Body of pancreas (tissue), 4 donors: ENCODE data around the gene LIF. TPM values are rescaled to one million over a fixed set of nuclear protein-coding genes. Genes with fewer than 3 reads are reported as not detected.

Source experiments
- ATAC-seq: fragments of 150-250 bp; one replicate; pipeline ENCODE4 v1.9.1; 2016
- DNase-seq, 4 donors: peaks; one replicate each; pipeline ENCODE4 v3.0.0-alpha.2; 2019
- H3K27ac ChIP-seq, 4 donors: fragments of 200-600 bp; sonication (generic); 1 replicate in 3 of 4; 2 replicates in 1 of 4; pipeline versions ENCODE4 v1.5.1 to v1.6.1; 2016 to 2019; ENCODE audit warnings: mild to moderate bottlenecking in 1 of 4, mixed read lengths in 1 of 4, moderate library complexity in 1 of 4
- H3K27me3 ChIP-seq, 2 donors: fragments of 200-600 bp; sonication (generic); one replicate each; pipeline ENCODE4 v1.6.0; 2016; ENCODE audit warnings: mild to moderate bottlenecking in 1 of 2
- H3K36me3 ChIP-seq, 2 donors: fragments of 200-600 bp; sonication (generic); replicated peaks in 1 of 2; 2 replicates each; pipeline ENCODE4 v1.5.1; 2016; ENCODE audit warnings: low read depth in 2 of 2; ENCODE audit not compliant: insufficient read depth in 1 of 2
- H3K4me1 ChIP-seq: fragments of 200-600 bp; sonication (generic); one replicate; pipeline ENCODE4 v1.6.0; 2016
- H3K4me3 ChIP-seq, 2 donors: fragments of 200-600 bp; sonication (generic); 1 replicate in 1 of 2; 2 replicates in 1 of 2; pipeline ENCODE4 v1.5.1; 2016 to 2019
- H3K9me3 ChIP-seq, 3 donors: fragments of 200-600 bp; sonication (generic); 1 replicate in 2 of 3; 2 replicates in 1 of 3; pipeline ENCODE4 v1.5.1; 2016
- CTCF ChIP-seq, 7 experiments: fragments of 450-650 bp in 4 of 7; fragments of 200-600 bp in 3 of 7; sonication (generic) in 3 of 7; IDR thresholded peaks; one replicate each; pipeline ENCODE4 v1.5.1; 2016 to 2019; ENCODE audit warnings: antibody characterized with exemption in 7 of 7
- POLR2A ChIP-seq, 3 donors: fragments of 450-650 bp; IDR thresholded peaks; one replicate each; pipeline ENCODE4 v1.6.1; 2016; ENCODE audit warnings: antibody characterized with exemption in 3 of 3, mild to moderate bottlenecking in 2 of 3
- WGBS, 2 donors: methylation state at CpG; one replicate each; pipeline ENCODE4 v1.1.5; 2017; 5-methylcytosine and 5-hydroxymethylcytosine counted together
- intact Hi-C: fragments of 100-400 bp; cut with DNase I; formaldehyde crosslinking; loops from one replicate; pipeline ENCODE4 v1.15.1; 2023
- total RNA-seq, 2 donors: library from RNA; depleted of rRNA; stranded (reverse); fragments of >200 nt; gene quantifications; one replicate each; pipeline ENCODE4 v1.1.0, GENCODE V29; 2016

LIF gene
- total RNA-seq, 2 donors from 2014 or later: 0.52 to 1.3 TPM

- Histone ChIP-seq H3K36me3 (no peaks in the 10 kb centered on the region), H3K27ac (peak overlapping the region in 2 of 4 donors; percentile 35 to 62), H3K27me3 (no peaks in the 10 kb centered on the region), H3K4me1 (peaks cover 5% of the 10 kb centered on the region), H3K4me3 (no peak overlapping the region), H3K9me3 (no peaks in the 10 kb centered on the region)
- TF ChIP-seq CTCF (IDR thresholded peaks at IDR 0.05) (no peak), POLR2A (IDR thresholded peaks at IDR 0.05) (peak in 2 of 3 donors; percentile 26 to 51)
- WGBS, 2 donors: 67 to 71% methylated on average over 2 to 20 of the region's 24 CpGs
- DNase-seq: peak in 1 of 4 donors; percentile 69
- intact Hi-C loops: no loop called here
- no peak for ATAC-seq
These were observed 19.4 kb upstream of the LIF start for GRCh38 chr22:30265823-30266444.

- H3K4me3 ChIP-seq: no peak overlapping the region
- whole genome bisulfite sequencing, 2 donors: 76% methylated on average over 8 of the region's 9 CpGs; no CpG with 5 or more reads in 1 of the 2 donors
- no peak for DNase-seq
- no peak overlapping the region for H3K27ac ChIP-seq
- H3K27me3 ChIP-seq: no peaks in the 10 kb centered on the region
- H3K9me3 ChIP-seq: no peaks in the 10 kb centered on the region
- no peak for ATAC-seq
- H3K4me1 ChIP-seq: peaks cover 5% of the 10 kb centered on the region
- no peaks in the 10 kb centered on the region for H3K36me3 ChIP-seq
- TF ChIP-seq CTCF (IDR thresholded peaks at IDR 0.05) (no peak), POLR2A (IDR thresholded peaks at IDR 0.05) (no peak)
- intact Hi-C loops: no loop called here
These were observed 18.7 kb upstream of the LIF start for GRCh38 chr22:30265131-30265720.

- Histone ChIP-seq H3K27me3 (no peaks in the 10 kb centered on the region), H3K36me3 (no peaks in the 10 kb centered on the region), H3K4me1 (peaks cover 5% of the 10 kb centered on the region), H3K9me3 (no peaks in the 10 kb centered on the region), H3K27ac (no peak overlapping the region), H3K4me3 (no peak overlapping the region)
- DNase-seq (no peak), ATAC-seq (no peak)
- WGBS, 2 donors: 83 to 90% methylated on average over 2 to 17 of the region's 17 CpGs
- TF ChIP-seq POLR2A (IDR thresholded peaks at IDR 0.05): no peak
- no peak for TF ChIP-seq CTCF (IDR thresholded peaks at IDR 0.05)
- intact Hi-C loops: no loop called here
These were observed 17.3 kb upstream of the LIF start for GRCh38 chr22:30263883-30264282.

- peaks cover 5% of the 10 kb centered on the region for H3K4me1 ChIP-seq
- H3K9me3 ChIP-seq: no peaks in the 10 kb centered on the region
- H3K27me3 ChIP-seq: no peaks in the 10 kb centered on the region
- TF ChIP-seq CTCF (IDR thresholded peaks at IDR 0.05): peak; percentile 90 to 98 (median 94)
- TF ChIP-seq POLR2A (IDR thresholded peaks at IDR 0.05): no peak
- intact Hi-C loops: no loop called here
- no peaks in the 10 kb centered on the region for H3K36me3 ChIP-seq
- no peak overlapping the region for H3K4me3 ChIP-seq
- DNase-seq (peak; percentile 73 to 78 (median 74)), ATAC-seq (peak; percentile 68)
- no peak overlapping the region for H3K27ac ChIP-seq
- WGBS, 2 donors: 12 to 32% methylated on average over 22 to 23 of the region's 27 CpGs
These were observed 16.6 kb upstream of the LIF start for GRCh38 chr22:30262917-30263741.
